HG03571 (cell line): ENCODE data around the gene CNKSR3.
A peak's percentile ranks its signal among the peaks of the same experiment; 100 is the strongest.
"Not testable (repeated sequence)": the region's sequence is repeated elsewhere in the genome, so short reads cannot be mapped to it uniquely, and the experiment has no call there.

Source experiments
- ATAC-seq: cut with Tn5 transposase; IDR thresholded peaks from one replicate; pipeline ENCODE4 v1.9.1; 2021; ENCODE audit not compliant: unreplicated experiment

The CNKSR3 gene

DNA sequence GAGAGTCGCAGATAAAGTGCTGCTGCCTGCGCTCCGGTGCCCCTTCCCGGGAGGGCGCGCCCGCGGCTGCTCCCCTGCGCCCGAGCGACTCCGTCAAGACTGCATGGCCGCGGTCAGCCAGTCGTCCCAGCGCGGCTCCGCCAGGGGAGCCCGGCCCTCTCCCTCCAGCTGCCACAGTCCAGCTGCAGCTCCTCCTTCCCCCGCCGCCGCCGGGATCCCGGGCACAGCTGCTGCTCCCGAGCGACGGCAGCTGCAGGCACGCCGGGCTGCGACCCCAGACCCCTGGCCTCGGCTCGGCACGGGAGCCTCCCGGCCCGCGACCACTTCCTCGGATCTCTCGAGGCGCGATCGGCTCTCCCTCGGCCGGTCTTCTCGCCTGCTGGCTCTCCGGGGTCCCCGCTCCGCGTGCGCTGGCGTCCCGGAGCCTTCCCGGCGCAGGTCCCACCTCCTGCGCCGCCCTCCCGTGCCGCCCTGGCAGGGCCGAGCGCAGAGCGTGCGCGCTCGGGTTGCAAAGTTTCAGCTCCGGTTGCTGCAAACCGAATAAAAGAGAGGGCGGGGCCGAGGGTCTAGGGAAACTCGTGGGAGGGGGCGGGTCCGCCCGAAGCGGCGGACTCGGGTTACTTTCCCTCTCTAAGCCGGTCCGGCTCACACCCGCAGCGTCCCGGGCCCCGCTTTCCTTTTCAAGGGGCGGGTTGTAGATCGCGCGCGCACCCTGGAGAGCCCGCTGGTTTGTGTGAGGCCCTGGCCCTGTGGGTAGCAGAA, at the start of gene CNKSR3:
TSS of gene CNKSR3 (minus strand) at position 542 of the 762 bp plus-strand sequence. CDS start 571 bp downstream, outside the sequence.
- ATAC-seq: peak; percentile 66

DNA sequence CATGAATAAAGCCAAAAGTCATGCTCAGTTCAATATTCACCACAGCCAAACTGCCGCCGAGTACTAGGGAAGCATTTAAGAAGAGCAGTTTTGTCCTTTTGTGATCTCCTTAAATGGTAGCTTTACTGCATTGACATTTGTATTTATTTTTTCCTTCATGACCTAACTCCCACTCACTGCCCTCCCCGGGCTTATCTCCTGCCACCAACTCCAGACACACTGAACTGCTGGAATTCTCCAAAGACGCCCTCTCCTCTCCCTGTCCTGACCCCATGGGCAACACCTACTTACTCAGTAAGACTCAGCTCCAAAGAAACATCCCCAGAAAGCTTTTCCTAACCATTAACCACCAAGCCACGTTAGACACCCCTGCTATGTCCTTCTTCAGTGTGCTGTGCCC, 48.5 kb upstream of the CNKSR3 start:
- ATAC-seq: no peak

DNA sequence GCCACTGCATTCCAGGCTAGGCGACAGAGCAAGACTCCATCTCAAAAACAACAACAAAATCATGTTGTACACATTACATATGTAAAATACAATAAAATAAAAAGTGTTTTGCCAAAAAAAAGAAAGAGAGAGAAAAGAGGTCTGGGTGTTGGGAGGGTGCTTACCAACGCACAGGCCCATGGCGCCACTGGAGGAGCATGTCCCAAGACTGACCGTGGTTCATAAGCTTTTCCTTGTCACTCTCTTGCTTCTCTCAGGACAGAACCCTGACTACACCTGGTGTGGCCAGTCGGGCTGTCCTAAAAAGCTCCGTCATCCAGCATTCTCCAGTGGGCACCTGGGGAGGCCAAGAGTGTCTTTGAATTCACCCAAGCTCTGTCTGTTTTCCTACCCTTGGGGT, 48.0 kb upstream of the CNKSR3 start:
- ATAC-seq: no peak

DNA sequence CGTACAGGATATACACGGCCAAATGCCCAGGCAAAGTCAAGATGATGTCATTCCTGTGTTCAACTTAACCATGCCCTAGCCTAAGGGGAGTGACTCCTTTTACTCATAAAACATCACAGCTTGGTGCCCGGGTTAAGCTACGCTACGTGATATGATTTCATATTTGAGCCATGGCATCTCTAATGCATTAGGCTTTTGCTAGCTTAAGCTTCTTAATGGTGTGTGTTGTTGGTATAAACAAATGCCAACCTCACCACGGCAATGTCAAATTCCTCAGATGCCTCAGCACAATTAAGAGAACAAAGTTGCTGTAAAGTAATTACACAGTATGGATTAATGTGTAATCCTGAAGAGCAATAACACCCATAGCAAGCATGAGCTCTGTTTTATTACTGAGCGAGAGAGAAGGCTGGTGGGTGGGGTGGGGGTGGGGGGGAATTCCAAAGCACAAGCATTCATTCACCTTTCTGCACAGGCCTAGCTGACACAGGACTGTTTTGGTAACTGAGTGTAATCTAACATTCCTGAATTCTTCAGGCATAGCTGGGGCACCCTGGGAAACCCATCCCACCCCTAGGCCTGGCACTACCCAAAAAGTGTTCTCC, 44.7 kb upstream of the CNKSR3 start:
- ATAC-seq: no peak

DNA sequence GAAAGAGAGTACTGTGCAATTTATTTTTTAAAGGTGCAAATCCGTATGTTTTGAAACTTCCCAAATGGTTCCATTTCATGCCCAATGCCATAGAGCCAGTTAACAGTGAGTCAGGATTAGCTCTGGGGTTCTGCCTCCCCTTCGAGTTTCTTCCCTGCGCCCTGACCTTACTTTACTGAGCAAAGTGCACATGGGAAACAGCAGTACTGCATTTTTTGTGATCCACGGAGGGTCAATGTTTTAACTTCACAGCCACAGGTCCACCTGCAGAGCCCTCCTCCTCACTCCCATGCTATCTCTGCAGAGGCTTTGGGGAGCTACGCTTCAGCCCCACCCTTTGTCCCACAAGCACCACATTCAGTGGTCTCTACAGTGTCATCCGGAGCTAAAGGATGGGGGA, 44.0 kb upstream of the CNKSR3 start:
- no peak for ATAC-seq

DNA sequence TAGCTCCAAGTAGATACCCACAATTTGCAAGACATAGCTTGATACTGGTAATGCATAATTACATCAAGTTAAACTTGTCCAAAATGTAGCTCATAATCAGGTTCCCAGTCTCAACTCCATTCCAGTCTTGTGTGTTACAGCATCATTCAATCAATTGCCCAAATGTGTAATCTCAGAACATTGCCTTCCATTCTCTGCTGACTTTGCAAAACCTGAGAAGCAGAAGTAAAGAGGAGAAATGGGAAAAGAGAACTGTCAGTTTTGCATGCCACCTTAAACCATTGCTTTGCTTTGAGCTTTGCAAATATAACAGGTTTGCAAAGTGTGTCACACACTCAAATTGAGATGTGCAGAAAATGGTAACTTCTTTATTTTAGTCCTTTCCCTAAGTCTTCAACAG, 40.3 kb upstream of the CNKSR3 start:
- ATAC-seq: no peak

DNA sequence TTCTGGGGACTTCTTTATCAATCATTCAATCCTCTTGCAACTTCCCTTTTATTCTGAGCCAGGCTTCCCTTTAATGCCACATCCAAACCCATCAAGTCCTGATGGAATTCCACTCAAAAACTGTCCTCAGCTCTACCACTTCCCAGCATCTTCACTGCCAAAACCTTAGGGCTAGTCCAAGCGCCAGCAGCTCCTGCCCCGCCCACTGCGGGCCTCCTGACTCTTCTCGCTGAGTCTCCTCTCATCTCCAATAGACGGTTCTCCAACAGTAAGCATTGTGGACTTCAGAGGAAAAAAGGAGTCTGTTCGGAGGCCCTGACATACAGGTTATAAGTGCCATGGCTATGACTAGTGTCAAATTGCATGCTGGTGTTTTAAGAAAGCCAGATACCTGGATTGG, 38.7 kb upstream of the CNKSR3 start:
- ATAC-seq: no peak

DNA sequence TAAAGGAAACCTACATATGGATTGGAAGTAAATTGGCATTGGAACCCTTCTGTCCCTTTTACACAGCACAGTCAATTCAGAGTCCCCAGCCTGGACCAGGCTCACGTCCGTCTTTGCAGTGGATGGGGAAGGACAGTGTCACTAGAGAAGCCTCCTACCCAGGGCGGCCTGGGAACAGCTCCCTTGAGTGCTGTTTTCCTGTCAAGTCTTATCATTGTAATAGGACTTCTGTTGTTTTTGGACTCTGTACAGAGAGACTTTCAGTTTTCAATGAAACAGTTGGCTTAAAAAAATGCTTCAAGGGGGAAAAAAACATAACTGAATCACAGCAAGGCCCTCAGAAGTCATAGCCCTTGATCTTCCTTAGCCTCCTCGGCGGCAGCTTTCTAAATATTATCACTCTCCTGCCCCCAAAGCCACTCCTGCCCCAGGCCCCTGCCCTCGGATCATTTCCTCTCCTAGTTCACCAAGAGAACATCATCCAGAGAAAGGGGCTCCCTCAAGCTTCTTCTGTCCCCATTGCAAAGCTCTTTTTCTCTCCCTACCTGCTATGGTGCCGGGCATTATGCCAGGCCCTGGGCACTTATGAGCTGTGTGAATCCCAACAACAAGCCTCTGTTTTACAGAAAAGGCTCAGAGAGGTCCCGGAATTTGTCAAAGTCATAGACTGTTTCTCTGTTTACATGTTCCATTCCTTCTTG, 37.8 kb upstream of the CNKSR3 start:
- no peak for ATAC-seq

DNA sequence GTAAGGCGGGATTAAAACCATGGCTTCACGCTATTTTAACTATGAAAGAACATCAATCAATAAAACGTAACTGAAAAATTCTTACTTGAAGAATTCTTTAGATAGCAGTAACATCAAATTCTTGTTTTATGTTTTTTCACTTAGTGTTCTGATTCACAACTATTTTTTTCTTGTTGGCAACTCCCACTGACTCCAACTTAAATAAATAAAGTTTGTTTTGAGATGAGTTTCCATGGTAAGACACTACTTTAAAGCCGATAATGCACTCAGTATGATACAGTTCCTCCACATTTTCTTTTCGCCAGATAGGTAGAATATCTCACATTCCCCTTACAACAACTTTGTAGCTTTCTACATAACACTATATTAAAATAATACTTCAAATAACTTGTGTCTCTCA, 33.1 kb upstream of the CNKSR3 start:
- no peak for ATAC-seq

DNA sequence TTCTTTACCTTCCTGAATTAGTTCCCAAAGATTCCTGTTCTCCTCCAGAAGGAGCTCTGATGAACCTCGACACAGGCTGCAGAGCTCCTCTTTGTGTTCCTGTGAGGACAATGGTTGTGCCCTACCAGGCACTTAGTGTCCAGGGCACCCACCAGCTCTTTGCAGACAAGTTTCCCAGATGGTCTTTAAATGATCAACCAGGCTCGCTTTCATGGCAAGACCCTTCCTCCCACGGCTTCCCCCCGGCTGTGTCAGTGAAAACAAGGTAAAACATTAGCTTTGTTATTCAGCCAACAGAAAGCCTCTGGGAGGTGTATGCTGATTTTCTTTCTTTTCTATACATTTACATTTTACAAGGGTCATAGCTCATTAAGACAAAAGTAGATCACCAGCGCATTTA, 32.3 kb upstream of the CNKSR3 start:
- ATAC-seq: no peak

DNA sequence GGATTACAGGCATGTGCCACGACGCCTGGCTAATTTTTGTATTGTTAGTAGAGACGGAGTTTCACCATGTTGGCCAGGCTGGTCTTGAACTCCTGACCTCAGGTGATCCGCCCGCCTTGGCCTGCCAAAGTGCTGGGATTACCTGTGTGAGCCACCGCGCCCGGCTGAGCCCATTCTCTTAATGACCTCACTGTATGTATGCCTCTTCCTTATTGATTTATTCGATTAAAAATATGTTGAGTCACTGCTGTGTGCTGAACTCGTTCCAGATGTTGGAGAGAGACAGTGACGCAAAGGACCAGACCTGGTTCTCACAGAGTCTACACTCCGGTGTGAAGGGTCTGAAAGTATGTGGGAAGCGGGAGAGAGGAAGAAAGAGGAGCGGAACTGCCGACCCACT, 31.4 kb upstream of the CNKSR3 start:
- ATAC-seq: not testable (repeated sequence)

DNA sequence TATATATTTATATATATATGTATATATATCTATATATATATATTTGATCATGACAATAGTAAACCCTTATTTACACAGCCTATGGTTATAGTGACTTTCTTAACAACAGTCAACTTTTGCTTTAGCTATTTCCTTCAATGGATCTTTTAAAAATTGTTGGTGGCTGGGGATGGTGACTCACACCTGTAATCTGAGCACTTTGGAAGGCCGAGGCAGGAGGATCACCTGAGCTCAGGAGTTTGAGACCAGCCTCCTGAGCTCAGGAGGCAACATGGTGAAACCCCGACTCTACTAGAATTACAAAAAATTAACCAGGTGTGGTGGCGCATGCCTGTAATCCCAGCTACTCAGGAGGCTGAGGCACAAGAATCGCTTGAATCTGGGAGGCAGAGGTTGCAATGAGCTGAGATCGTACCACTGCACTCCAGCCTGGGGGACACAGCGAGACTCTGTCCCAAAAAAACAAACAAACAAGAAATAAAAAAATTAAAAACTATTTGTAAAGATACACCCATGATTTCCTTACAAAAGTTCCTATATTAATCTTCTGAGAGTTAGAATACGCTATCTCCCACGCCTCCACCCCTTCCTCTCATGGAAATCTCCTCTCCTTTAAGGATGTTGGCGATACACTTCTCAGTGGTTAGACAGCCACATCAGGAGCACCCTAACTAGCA, 29.2 kb upstream of the CNKSR3 start:
- no peak for ATAC-seq

DNA sequence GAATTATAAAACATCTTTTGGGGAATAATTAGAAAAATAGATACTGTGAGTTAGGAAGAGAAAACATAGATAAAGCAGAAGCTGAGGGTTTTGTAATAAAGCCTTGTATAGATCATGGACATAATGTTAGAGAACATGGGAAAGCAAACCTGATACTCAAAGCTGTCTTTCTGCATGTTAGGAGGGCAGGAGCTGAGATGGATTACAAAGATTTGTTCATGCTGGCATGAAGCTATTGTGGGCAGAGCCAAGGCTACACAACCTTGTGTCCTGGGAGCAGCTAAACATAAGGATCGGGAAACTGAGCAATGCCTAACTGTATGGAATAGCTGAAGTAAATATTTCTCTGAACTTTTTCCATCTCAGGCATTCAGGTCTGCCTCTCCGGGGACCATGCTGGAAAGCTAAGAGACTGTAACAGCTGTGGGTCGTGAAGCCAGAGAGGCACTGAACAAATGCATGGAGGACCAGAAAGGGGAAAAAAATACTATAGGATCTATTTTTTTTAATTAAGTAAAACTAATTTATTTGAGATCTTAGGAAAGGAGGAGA, 28.2 kb upstream of the CNKSR3 start:
- ATAC-seq: no peak

DNA sequence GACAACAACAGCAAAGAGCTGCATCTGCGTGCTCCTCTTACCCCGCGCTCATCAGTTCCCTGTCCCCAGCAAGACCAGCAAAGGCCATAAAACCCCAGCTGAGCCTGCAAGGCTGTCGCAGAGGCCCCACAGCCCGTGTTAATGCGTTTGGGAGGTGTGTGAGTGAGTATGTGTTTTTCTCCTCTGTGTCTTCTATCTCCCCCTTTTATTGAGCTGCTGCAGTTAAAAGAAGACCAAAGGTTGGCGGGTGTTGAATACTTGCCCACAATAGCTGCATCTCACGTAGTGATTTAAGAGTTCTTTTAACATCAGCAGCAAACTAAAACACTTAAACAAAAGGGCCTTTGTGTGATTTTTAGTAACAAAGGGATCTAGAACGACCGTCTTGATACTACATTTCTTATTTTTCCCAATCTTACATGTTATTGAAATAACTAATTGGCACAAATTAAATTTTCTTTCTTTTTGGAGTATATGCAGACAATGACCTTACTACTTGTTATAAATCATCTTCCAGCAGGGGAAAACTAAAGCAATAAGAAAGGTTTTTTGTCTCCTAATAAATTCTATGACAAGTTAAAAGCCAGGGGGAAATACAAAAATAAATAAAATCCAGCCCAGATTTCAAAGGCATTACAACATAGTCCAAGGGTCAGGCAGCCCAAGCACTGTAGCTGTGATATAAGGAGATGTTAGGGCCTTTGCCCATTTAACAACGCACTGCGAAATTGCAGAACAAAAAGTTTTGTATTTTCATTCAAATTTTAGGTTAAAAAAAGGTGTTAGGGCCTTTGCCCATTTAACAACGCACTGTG, 27.2 kb upstream of the CNKSR3 start:
- no peak for ATAC-seq

DNA sequence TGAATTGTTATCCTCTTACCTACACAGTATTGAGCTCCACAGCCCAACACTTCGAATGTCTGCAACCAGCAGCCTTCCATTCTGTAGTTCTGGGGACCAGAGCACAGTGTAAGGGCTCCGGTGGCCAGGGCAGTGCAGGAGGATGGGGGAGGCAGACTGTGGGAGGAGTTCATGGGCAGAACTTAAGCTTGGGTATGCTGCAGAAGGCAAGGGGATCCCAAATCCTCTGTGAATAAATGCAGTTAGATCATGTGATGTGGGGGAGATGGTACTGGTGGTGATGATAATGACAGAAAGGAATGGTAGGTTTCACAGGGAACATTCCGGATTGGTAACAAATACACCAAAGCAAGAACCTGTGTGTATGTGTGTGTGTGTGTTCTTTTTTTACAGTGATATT, 26.5 kb upstream of the CNKSR3 start:
- no peak for ATAC-seq

DNA sequence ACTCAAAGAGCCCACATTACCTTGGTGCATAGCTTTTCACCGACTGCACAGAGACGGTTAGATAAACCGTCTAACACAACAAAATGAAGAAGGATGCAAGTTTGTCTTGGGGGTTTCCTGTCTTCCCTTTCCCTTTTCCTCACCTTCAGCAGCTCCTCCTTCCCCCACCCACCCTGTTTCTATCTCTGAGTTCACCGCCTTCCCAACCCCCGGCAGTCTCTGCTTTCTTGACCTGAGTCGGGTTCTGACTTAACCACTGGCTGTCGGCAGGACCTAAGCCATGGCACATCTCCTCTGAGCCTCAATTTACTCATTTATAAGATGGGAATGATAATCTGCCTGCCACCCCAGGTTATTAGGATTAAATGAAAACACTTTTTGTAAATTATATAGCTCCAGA, 25.8 kb upstream of the CNKSR3 start:
- no peak for ATAC-seq

DNA sequence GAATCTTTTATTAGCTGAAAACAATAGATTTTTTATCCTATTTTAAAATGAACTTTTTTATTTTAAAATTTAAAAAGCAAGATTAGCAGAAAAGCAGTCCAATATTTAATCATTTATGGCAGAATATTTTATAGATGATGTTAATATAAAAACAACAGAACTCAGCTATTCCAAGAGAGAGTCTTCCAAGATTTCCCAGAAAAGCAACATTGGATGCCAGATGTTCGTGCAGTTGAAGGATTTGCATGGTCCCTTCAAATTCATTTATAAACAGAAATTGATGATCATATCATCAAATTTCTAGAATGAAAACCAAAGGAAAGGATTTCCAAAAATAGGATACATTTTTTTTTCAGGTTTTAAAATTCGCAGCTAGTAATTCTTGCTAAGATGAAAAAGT, 25.4 kb upstream of the CNKSR3 start:
- no peak for ATAC-seq

DNA sequence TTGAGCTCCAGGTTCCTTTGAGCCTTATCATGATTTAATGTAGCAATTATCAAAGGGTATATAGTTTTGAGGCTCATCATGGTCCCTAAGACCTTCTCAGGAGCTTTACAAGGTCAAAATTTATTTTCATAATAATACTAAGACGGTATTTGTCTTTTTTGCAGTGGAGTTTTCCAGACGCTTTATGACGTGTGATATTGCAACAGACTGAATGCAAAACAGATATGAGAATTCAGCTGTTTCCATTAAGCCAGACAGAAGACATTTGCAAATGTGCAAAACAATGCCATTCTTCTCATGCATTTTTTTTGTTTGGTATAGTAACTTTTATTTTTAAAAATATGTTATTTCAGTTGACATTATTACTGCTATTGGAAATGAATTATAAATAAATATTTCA, 24.7 kb upstream of the CNKSR3 start:
- no peak for ATAC-seq

DNA sequence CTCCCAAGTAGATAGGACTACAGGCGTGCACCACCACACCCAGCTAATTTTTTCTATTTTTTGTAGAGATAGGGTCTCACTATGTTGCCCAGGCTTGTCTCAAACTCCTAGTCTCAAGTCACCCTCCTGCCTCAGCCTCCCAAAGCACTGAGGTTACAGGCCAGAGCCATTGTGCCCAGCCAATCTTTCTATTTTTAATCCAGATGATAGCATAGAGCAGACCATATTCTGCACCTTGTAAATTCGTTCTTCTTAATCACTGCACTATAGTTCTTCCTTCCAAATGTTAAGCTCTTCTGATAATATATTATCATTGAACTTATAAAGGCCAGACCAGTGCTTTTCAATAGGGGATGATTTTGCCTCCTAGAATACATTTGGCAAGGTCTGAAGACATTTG, 24.0 kb upstream of the CNKSR3 start:
- ATAC-seq: no peak

DNA sequence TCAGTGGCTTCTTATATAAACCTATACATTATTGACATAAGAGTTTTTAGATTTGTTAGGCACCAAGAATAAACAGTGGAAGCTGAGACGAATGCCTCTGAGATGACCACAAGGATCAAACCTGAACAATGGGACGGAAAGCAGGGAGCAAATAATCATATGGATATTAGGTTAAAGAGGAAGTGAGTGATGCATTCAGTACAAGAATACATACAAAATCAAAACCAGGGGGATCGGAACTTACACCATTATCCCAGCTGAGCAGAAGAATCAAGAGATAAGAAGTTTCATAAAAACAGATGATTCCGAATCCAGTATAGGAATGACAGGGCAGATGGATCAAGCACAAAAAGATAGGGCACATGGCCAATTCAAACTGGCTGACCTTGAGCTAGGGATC, 21.9 kb upstream of the CNKSR3 start:
- ATAC-seq: no peak

DNA sequence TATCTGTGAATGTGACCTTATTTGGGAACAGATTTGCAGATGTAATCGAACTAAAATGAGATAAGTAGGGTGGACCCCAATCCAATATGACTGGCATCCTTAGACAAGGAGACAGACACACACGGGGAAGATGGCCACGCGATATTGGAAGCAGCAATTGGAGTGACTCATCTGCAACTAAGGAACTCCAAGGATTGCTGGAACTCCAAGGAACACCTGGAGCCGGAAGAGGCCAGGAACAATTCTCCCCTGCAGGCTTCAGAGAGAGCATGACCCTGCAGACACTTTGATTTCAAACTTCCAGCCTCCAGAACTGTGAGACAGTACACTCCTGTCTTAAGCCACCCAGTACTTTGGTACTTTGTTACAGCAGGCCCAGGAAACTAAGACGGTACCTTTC, 19.5 kb upstream of the CNKSR3 start:
- no peak for ATAC-seq
